Liver (tissue), 9 donors: ENCODE results near the gene KCNQ5. TPM values are rescaled to one million over a fixed set of nuclear protein-coding genes. Genes with fewer than 3 reads are reported as not detected.

Experiments
- DNase-seq: peaks from one replicate; pipeline ENCODE4 v3.0.0-alpha.2; 2017; ENCODE audit warnings: low spot score
- H3K27ac ChIP-seq, 2 donors: one replicate each; pipeline ENCODE4 v1.7.0; 2013; ENCODE audit warnings: inconsistent platforms in 2 of 2, low read length in 2 of 2, control low read depth in 1 of 2, low read depth in 1 of 2, mild to moderate bottlenecking in 1 of 2
- H3K27me3 ChIP-seq, 4 donors: one replicate each; pipeline versions ENCODE4 v1.6.1 to v1.7.0; 2013; ENCODE audit warnings: low read length in 3 of 4, inconsistent platforms in 1 of 4, mild to moderate bottlenecking in 1 of 4, moderate library complexity in 1 of 4; ENCODE audit not compliant: control insufficient read depth in 4 of 4, insufficient read depth in 4 of 4
- H3K36me3 ChIP-seq, 4 donors: one replicate each; pipeline versions ENCODE4 v1.6.1 to v1.7.0; 2013; ENCODE audit warnings: low read length in 3 of 4, mild to moderate bottlenecking in 3 of 4, low read depth in 1 of 4, moderate library complexity in 1 of 4; ENCODE audit not compliant: control insufficient read depth in 4 of 4, insufficient read depth in 3 of 4
- H3K4me1 ChIP-seq, 4 donors: one replicate each; pipeline versions ENCODE4 v1.6.1 to v1.7.0; 2013; ENCODE audit warnings: low read length in 3 of 4, mild to moderate bottlenecking in 3 of 4, moderate library complexity in 1 of 4; ENCODE audit not compliant: control insufficient read depth in 4 of 4, insufficient read depth in 4 of 4
- H3K4me3 ChIP-seq, 3 donors: one replicate each; pipeline versions ENCODE4 v1.6.1 to v1.7.0; 2013; ENCODE audit warnings: low read length in 3 of 3, control low read depth in 1 of 3, low read depth in 1 of 3, mild to moderate bottlenecking in 1 of 3
- H3K9ac ChIP-seq, 2 donors: one replicate each; pipeline ENCODE4 v1.7.0; 2013; ENCODE audit warnings: low read length in 2 of 2, mild to moderate bottlenecking in 2 of 2, moderate library complexity in 2 of 2, control low read depth in 1 of 2, low read depth in 1 of 2
- H3K9me3 ChIP-seq, 4 donors: one replicate each; pipeline versions ENCODE4 v1.6.1 to v1.7.0; 2013; ENCODE audit warnings: low read length in 3 of 4; ENCODE audit not compliant: control insufficient read depth in 4 of 4
- ATF3 ChIP-seq: IDR thresholded peaks from 2 replicates; pipeline ENCODE4 v1.6.1; 2016; ENCODE audit warnings: antibody characterized with exemption
- EGR1 ChIP-seq, 2 donors: IDR thresholded peaks; 2 replicates each; pipeline ENCODE4 v1.6.1; 2016 to 2018; ENCODE audit warnings: antibody characterized with exemption in 2 of 2, low read depth in 2 of 2
- FOXA1 ChIP-seq: IDR thresholded peaks from 2 replicates; pipeline ENCODE4 v1.6.1; 2016; ENCODE audit warnings: antibody characterized with exemption
- FOXA2 ChIP-seq: IDR thresholded peaks from 2 replicates; pipeline ENCODE4 v1.6.1; 2016; ENCODE audit warnings: antibody characterized with exemption
- GABPA ChIP-seq, 2 donors: IDR thresholded peaks in 1 of 2; conservative IDR thresholded peaks in 1 of 2; 2 replicates each; pipeline ENCODE4 v1.6.1; 2016; ENCODE audit warnings: antibody characterized with exemption in 2 of 2, mild to moderate bottlenecking in 1 of 2, moderate library complexity in 1 of 2
- HNF4G ChIP-seq: IDR thresholded peaks from 2 replicates; pipeline ENCODE4 v1.6.1; 2016; ENCODE audit warnings: antibody characterized with exemption
- JUND ChIP-seq, 2 donors: IDR thresholded peaks; 2 replicates each; pipeline ENCODE4 v1.6.1; 2016; ENCODE audit warnings: antibody characterized with exemption in 2 of 2
- MAX ChIP-seq: IDR thresholded peaks from 2 replicates; pipeline ENCODE4 v1.6.1; 2016; ENCODE audit warnings: antibody characterized with exemption
- NR2F2 ChIP-seq: IDR thresholded peaks from 2 replicates; pipeline ENCODE4 v1.6.1; 2016; ENCODE audit warnings: antibody characterized with exemption
- RAD21 ChIP-seq, 2 donors: IDR thresholded peaks; 2 replicates each; pipeline ENCODE4 v1.6.1; 2016; ENCODE audit warnings: antibody characterized with exemption in 2 of 2, mild to moderate bottlenecking in 2 of 2
- REST ChIP-seq: IDR thresholded peaks from 2 replicates; pipeline ENCODE4 v1.6.1; 2016; ENCODE audit warnings: antibody characterized with exemption, mild to moderate bottlenecking
- RXRA ChIP-seq, 2 donors: IDR thresholded peaks; 2 replicates each; pipeline ENCODE4 v1.6.1; 2017 to 2018; ENCODE audit warnings: antibody characterized with exemption in 2 of 2, mild to moderate bottlenecking in 1 of 2
- SP1 ChIP-seq: IDR thresholded peaks from 2 replicates; pipeline ENCODE4 v1.6.1; 2018; ENCODE audit warnings: antibody characterized with exemption, mild to moderate bottlenecking
- TAF1 ChIP-seq: conservative IDR thresholded peaks from 2 replicates; pipeline ENCODE4 v1.6.1; 2016; ENCODE audit warnings: antibody characterized with exemption, mild to moderate bottlenecking
- WGBS: extraction: QIAGEN DNeasy Blood & Tissue Kit; methylation state at CpG from one replicate; pipeline ENCODE4 v1.1.7; 2013; 5-methylcytosine and 5-hydroxymethylcytosine counted together
- polyA plus RNA-seq, 2 donors: library from polyadenylated mRNA; stranded (reverse) in 1 of 2; unstranded in 1 of 2; fragments of 200-250 nt in 1 of 2; fragments of >200 nt in 1 of 2; fragmentation: Nextera tagmentation in 1 of 2; extraction: Ambion mirVana in 1 of 2; gene quantifications; one replicate each; pipeline versions ENCODE4 v1.2.1 to v1.2.3, GENCODE V29; 2013 to 2015
- total RNA-seq, 2 donors: library from RNA; depleted of rRNA; stranded (reverse); fragments of >200 nt; gene quantifications; one replicate each; pipeline ENCODE4 v1.2.3, GENCODE V29; 2014
- TF ChIP-seq, protein P1 (sequence below): fragments of 150-350 bp; IDR thresholded peaks from 2 replicates; pipeline ENCODE4 v1.5.1; 2017; ENCODE audit warnings: improper control_type of control experiment, low read depth, low read length; ENCODE audit not compliant: missing input control
- donor health status: healthy.
- donor health status: healthy.
- donor health status: healthy.
- donor health status: healthy.
- donor health status: healthy.

The KCNQ5 gene
- total and polyA plus RNA-seq, 4 donors = 0.02 to 1.1 (median 0.15) TPM

- H3K27ac ChIP-seq = no peak overlapping the region
- H3K36me3 ChIP-seq = no peaks in the 10 kb centered on the region
- TF ChIP-seq HNF4G = no peak
- no peak for TF ChIP-seq MAX
- TF ChIP-seq GABPA (IDR thresholded peaks at IDR 0.05 in 1 of 2, conservative IDR thresholded peaks at IDR 0.05 in 1 of 2) = no peak
- TF ChIP-seq RXRA (IDR thresholded peaks at IDR 0.05) = no peak
- no peak for TF ChIP-seq EGR1 (IDR thresholded peaks at IDR 0.05; ENCODE audit: low read depth in 2 of 2)
- no peak for TF ChIP-seq FOXA1
- no peak for TF ChIP-seq JUND (IDR thresholded peaks at IDR 0.05)
- TF ChIP-seq, protein P1, sequence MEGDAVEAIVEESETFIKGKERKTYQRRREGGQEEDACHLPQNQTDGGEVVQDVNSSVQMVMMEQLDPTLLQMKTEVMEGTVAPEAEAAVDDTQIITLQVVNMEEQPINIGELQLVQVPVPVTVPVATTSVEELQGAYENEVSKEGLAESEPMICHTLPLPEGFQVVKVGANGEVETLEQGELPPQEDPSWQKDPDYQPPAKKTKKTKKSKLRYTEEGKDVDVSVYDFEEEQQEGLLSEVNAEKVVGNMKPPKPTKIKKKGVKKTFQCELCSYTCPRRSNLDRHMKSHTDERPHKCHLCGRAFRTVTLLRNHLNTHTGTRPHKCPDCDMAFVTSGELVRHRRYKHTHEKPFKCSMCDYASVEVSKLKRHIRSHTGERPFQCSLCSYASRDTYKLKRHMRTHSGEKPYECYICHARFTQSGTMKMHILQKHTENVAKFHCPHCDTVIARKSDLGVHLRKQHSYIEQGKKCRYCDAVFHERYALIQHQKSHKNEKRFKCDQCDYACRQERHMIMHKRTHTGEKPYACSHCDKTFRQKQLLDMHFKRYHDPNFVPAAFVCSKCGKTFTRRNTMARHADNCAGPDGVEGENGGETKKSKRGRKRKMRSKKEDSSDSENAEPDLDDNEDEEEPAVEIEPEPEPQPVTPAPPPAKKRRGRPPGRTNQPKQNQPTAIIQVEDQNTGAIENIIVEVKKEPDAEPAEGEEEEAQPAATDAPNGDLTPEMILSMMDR = no peak
- H3K4me3 ChIP-seq = no peak overlapping the region
- 84% methylated on average over 1 of the region's 1 CpG for whole genome bisulfite sequencing
- no peak for DNase-seq
- peaks cover 0 to 2% (median 0%) of the 10 kb centered on the region in 4 donors for H3K9me3 ChIP-seq
- no peaks in the 10 kb centered on the region for H3K4me1 ChIP-seq
- no peak overlapping the region for H3K9ac ChIP-seq
- no peaks in the 10 kb centered on the region for H3K27me3 ChIP-seq
These were observed 421.0 kb downstream of the KCNQ5 start for GRCh38 chr6:73042892-73043291.

DNA sequence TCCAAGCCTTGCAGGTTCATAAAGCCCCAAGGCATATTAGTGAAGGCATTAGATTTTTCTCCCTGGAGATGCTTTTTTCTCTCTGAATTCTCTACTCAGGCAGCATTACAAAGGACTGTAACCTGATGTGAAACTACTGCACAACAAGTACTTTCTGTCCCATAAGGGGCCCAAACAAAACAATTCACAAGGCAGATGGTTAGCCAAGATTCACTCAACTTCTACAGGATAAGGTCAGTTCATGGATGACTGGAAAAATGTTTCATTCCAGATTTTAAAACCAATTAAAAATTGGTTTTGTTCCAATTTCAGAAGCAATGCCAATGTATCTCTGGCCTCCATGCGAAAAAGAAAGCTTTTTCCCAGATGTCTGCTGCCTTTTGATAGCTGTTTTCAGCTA is 421.6 kb downstream of the KCNQ5 start:
- 65% methylated on average over 1 of the region's 1 CpG for WGBS
- no peak for DNase-seq
- TF ChIP-seq ATF3 = no peak
- TF ChIP-seq FOXA2 = no peak
- no peak for TF ChIP-seq RAD21 (IDR thresholded peaks at IDR 0.05)
- no peak for TF ChIP-seq HNF4G
- no peak for TF ChIP-seq TAF1
- no peak for TF ChIP-seq SP1
- no peak for TF ChIP-seq REST
- no peak for TF ChIP-seq NR2F2
- no peak for TF ChIP-seq MAX
- no peaks in the 10 kb centered on the region for H3K27me3 ChIP-seq
- no peak overlapping the region for H3K27ac ChIP-seq
- H3K4me3 ChIP-seq = no peak overlapping the region
- H3K4me1 ChIP-seq = no peaks in the 10 kb centered on the region
- no peaks in the 10 kb centered on the region for H3K36me3 ChIP-seq
- no peak overlapping the region for H3K9ac ChIP-seq
- H3K9me3 ChIP-seq = peaks cover 0 to 2% (median 0%) of the 10 kb centered on the region in 4 donors
